ENCODE results near the gene TMEM108. TPM values are rescaled to one million over a fixed set of nuclear protein-coding genes. Genes with fewer than 3 reads are reported as not detected.

Gene TMEM108
- total and polyA plus RNA-seq, 8 donors: 0.37 to 2.1 (median 0.84) TPM; not detected in 2

- intact Hi-C loops (cut with DNase I; ENCODE audit: low total_unique reads): no loop called here
- Histone ChIP-seq H3K4me3 (no peak overlapping the region), H3K27ac (no peak overlapping the region), H3K27me3 (peaks cover 0 to 9% (median 0%) of the 10 kb centered on the region in 3 donors), H3K4me1 (peaks cover 0 to 8% (median 0%) of the 10 kb centered on the region in 4 donors), H3K9me3 (no peaks in the 10 kb centered on the region), H3K36me3 (no peaks in the 10 kb centered on the region)
- WGBS, 5 donors: 86 to 93% (median 88%) methylated on average over 15 of the region's 15 CpGs
- TF ChIP-seq CTCF (IDR thresholded peaks at IDR 0.05): no peak
- TF ChIP-seq EP300 (IDR thresholded peaks at IDR 0.05): no peak
- TF ChIP-seq POLR2A (IDR thresholded peaks at IDR 0.05): no peak
- TF ChIP-seq POLR2AphosphoS5 (IDR thresholded peaks at IDR 0.05): no peak
- no peak for DNase-seq
Observed at GRCh38 chr3:133419151-133419909, 381.1 kb downstream of the TMEM108 start.

GRCh38 chr3:133424937-133425869 lies 387.0 kb downstream of the TMEM108 start:
- intact Hi-C loops (cut with DNase I; ENCODE audit: low total_unique reads): loop anchor here (10.0 kb wide), 1 partner anchor 700 kb away; the partner anchor contains the start of gene NPHP3
- no peaks in the 10 kb centered on the region for H3K9me3 ChIP-seq
- TF ChIP-seq EP300 (IDR thresholded peaks at IDR 0.05) (no peak), POLR2AphosphoS5 (IDR thresholded peaks at IDR 0.05) (no peak), POLR2A (IDR thresholded peaks at IDR 0.05) (no peak), CTCF (IDR thresholded peaks at IDR 0.05) (no peak)
- no peaks in the 10 kb centered on the region for H3K36me3 ChIP-seq
- H3K4me3 ChIP-seq: no peak overlapping the region
- H3K27me3 ChIP-seq: peaks cover 0 to 9% (median 0%) of the 10 kb centered on the region in 3 donors
- no peak for DNase-seq
- H3K27ac ChIP-seq: no peak overlapping the region
- peaks cover 0 to 8% (median 0%) of the 10 kb centered on the region in 4 donors for H3K4me1 ChIP-seq
- WGBS, 5 donors: 73 to 78% (median 76%) methylated on average over 9 of the region's 9 CpGs

- intact Hi-C loops (cut with DNase I; ENCODE audit: low total_unique reads): loop anchor here (10.0 kb wide), 1 partner anchor 701 kb away; the partner anchor contains the start of gene NPHP3
- no peaks in the 10 kb centered on the region for H3K36me3 ChIP-seq
- DNase-seq: no peak
- peaks cover 0 to 8% (median 0%) of the 10 kb centered on the region in 4 donors for H3K4me1 ChIP-seq
- TF ChIP-seq POLR2A (IDR thresholded peaks at IDR 0.05) (no peak), CTCF (IDR thresholded peaks at IDR 0.05) (no peak), POLR2AphosphoS5 (IDR thresholded peaks at IDR 0.05) (no peak), EP300 (IDR thresholded peaks at IDR 0.05) (no peak)
- H3K4me3 ChIP-seq: no peak overlapping the region
- H3K9me3 ChIP-seq: no peaks in the 10 kb centered on the region
- WGBS, 5 donors: 64 to 87% (median 80%) methylated on average over 3 of the region's 3 CpGs
- no peak overlapping the region for H3K27ac ChIP-seq
- H3K27me3 ChIP-seq: peaks cover 0 to 9% (median 0%) of the 10 kb centered on the region in 3 donors
Observed at GRCh38 chr3:133425898-133426297, 387.7 kb downstream of the TMEM108 start.

- Histone ChIP-seq H3K27ac (no peak overlapping the region), H3K4me1 (peaks cover 0 to 8% (median 0%) of the 10 kb centered on the region in 4 donors), H3K4me3 (no peak overlapping the region), H3K9me3 (no peaks in the 10 kb centered on the region), H3K36me3 (no peaks in the 10 kb centered on the region), H3K27me3 (peaks cover 0 to 9% (median 0%) of the 10 kb centered on the region in 3 donors)
- intact Hi-C loops (cut with DNase I; ENCODE audit: low total_unique reads): loop anchor here (10.0 kb wide), 1 partner anchor 702 kb away; the partner anchor contains the start of gene NPHP3
- WGBS, 5 donors: 82 to 92% (median 82%) methylated on average over 2 of the region's 2 CpGs
- DNase-seq: no peak
- no peak for TF ChIP-seq CTCF (IDR thresholded peaks at IDR 0.05)
- TF ChIP-seq POLR2A (IDR thresholded peaks at IDR 0.05): no peak
- no peak for TF ChIP-seq POLR2AphosphoS5 (IDR thresholded peaks at IDR 0.05)
- no peak for TF ChIP-seq EP300 (IDR thresholded peaks at IDR 0.05)
Observed at GRCh38 chr3:133426721-133427120, 388.5 kb downstream of the TMEM108 start.
